NCI-H1930 (cell line): Measurements from ENCODE around the gene TOR4A.

Experiments used
- DNase-seq, 2 experiments: peaks; one replicate each; lab custom pipeline; 2025; lab: John Stamatoyannopoulos, UW

Gene TOR4A

DNA sequence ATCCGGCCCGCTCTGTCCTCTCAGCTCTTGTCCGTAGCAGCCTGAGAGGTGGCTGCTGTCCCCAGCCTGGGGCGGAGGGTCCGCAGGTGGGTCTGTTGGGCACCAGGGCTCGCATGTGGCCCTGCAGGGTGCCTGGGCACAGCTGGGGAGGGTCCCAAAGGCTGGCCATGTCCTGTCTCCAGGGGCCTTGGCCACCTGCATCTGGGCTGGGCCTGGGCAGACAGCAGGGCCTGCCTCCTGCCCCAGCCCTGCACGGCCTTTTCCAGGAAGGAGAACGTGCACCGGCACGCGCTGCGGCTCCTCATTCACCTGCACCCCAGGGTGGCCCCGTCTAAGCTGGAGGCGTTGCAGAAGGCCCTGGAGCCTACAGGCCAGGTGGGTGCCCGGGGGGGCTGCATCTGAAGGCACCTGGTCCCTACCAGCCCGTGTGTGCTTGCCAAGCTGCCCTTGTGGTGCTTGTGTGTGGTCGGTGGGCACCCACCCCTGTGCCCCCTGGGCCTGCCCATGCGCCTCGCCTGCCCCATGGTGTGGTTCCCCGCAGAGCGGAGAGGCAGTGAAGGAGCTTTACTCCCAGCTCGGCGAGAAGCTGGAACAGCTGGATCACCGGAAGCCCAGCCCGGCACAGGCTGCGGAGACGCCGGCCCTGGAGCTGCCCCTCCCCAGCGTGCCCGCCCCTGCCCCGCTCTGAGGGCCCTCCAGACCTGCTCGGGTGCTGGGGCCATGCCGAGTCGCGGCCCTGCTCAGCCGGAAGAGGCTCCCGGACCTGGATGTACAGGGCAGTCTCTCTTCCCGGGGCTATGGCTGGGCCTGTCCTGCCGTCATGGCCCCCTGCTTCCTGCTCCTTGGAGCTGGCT lies 5.1 kb upstream of the TOR4A start:
- DNase-seq: no peak

DNA sequence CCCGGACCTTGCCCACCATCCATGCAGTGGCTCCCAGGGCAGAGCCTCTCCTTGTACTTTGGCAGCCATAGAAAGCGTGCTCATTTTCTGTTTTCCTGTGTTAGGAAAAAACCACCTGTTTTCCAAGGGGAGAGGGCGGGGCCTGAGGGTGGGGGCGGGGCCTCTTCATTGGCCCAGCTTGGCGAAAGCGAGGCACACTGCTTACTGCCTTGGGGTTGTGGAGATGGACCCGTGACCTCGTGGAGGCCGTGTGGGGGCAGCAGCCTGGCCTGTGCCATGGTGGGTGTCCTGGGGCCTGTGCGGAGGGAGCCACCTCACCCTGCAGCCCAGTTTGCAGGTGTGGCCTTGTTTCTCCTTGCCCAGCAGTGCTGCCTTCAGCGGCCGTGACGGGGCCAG lies 4.4 kb upstream of the TOR4A start:
- DNase-seq: no peak

DNA sequence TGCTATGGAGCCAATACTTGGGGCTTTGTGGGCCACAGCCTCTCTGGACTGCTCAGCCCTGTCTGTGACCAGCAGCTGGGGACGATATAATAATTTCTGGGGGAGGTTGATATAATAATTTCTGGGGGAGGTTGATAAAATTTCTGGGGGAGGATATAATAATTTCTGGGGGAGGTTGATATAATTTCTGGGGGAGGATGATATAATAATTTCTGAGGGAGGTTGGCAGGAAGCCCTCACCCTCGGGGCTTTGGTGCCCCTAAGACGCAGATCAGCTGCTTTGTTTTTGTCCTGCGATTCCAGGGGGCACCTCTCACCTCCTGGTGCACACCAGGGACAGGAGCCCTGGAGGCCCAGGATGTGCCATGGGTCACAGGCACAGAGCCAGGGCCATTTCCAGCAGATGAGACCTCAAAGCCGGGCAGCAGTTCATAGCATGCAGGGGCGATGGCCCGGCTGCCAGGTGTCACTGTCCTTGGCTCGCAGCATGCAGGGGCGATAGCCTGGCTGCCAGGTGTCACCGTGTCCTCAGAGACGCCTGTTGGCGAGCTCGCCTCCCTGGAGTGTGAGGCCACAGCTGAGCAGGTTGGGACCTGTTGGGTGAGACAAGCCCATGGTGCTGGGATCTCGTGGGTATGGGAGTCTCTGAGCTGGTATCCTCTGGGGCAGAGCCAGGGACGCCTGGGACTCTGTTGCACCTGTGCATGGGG lies 3.8 kb upstream of the TOR4A start:
- DNase-seq: no peak

- DNase-seq: no peak
These were observed 2.3 kb upstream of the TOR4A start for GRCh38 chr9:137275203-137275587.

DNA sequence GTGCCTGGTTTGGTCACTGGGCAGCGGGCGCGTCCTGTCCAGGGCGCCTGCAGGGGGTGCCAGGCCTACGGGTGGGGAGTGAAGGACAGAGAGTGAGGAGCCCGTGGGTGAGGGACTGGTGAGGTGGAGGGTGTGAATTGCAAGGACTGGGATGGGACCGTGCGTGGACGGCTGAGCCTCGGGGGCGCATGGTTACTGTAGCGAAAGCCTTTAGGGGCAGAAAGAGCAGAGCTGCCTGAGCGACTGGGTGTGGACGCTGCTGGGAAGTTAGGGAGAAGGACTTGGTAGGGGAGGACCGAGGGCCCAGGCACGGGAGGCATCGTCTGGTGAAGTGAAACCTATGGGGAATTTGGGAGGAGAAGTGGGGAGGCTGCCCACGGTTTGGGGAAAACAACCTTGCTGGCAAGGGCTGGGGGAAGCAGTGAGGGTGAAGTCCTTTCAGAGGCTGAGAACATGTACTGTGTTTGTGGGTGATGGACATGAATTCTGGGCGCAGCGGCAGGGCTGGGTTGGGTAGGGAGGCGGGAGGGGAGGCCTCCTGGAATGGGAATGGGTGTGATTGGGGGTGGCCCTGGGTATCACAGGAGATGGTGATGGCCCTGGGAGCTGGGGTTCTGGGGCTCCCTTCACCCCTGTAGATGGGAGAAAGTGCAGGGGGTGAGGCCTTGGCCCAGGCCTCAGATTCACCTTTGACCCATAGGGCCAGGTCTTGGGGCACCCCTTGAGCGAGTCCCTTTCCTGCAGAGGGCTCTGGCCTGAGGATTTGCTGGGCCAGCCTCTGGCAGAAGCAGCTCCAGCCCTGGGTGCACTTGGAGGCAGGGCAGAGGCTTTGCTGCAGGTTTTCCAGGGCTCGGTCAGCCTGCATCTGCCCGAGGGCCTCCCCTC lies 1.7 kb upstream of the TOR4A start:
- DNase-seq: no peak

GRCh38 chr9:137276473-137277328 lies 825 bp upstream of the TOR4A start:
- no peak for DNase-seq

DNA sequence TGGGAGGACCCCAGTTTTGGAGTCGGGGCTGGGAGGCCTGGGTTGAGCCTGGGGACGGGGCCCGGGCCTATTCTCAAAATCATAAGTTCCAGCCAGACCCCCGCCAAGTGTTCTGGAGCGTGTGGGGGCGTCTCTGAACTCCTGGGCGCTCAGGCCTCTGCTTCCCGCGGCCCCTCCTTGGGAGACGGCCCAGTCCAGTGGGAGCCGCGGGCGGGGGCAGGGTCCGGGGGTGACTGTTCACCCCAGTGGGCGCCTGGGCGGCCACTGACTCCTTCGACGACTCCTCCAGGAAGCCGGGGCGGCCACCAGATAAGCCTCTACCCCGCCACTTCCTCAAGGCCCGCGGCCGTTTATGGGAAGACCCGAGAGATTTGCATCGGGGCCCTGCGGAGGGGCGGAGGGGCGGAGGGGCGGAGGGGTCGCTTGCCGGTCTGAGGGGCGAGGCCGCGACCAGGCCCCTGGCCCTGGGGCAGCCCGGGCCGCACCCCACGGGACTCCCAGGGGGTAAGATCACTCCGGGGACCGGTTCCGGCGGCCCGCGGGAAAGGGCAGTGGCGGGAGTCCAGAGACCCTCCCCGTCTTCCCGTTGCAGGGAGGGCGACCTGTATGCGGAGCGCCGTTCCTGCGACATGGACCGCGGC lies 655 bp downstream of the TOR4A start:
- no peak for DNase-seq

GRCh38 chr9:137278721-137279711 lies 1.5 kb downstream of the TOR4A start:
- no peak for DNase-seq

- DNase-seq: no peak
These were observed 2.4 kb downstream of the TOR4A start for GRCh38 chr9:137279741-137280473.

DNA sequence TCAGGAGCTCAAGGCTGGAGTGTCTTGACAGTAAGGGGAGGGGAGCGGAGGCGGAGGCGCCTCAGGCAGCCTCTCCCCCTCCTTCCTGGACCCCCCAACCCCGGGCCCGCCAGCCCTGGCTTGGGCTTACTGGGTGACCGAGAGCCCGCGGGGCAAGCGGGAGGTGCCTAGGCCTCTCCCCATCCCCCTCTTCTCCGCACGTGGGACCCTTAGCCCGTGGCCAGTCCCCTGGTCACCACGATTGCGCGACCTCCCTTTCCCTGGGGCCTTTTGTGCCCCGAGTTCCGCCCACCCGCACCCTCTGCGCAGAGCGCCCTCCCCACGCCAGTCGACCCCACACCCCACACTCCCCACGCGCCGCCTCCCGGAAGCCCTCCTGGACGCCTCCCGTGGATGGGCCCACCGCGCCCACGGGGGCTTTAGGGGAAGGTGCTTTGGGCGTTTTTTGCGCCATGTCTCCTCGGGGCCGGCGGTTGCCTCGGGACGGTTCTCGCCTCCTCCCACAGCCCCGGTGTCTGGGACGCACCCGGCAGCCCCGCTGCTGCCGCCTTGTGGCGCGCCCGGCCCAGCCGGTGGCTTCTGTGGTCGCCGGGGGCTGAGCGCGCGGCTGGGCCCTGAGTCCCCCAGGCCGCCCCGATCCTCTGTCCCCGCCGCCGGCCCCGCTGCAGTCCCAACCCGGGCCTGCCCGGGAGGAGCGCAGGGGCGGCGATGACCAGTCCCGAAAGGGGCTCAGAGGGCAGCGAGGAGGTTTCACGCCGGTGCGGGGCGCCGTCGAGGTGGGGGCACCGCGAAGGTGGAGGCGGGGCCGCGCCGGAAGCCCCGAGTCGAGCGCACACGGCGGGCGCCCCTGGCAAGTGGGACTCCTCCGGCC lies 3.2 kb downstream of the TOR4A start:
- peak in 1 of 2 experiments; percentile 27 for DNase-seq

DNA sequence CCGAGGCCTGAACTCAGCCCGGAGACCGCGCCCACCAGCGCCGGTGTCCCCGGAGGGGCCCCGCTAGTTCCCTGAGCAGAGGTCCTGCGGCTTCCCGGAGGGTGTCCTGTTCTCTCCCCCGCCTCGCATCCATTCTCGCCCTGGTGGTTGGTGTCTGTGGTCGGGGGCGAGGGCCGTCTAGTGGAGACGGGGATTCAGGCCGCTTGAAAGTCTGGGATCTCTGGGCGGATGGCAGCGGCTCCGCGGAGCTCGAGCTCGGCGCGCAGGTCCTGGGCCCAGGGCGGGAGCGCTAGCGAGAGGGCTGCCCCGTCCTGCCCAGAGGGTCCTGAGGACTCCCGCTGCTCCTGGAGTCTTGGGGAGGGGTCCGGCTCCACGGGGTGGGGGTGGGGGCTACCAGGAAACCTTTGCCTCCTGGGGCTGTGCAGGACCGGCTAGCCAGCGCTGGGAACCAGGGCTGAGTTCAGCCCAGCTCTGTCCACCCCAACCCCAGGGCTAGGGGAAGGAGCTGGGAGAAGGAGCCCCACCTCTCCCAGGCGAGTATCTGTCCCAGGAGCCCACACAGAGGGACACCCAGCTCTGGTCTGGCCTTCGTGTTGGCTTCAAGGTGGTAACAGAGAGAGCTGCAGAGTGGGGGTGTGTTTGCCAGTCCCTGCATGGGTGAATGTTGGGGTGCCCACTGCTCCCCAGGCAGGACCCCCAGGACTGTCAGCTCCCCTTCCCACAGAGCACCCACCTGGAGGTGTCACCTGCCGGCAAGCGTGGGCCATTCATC lies 4.0 kb downstream of the TOR4A start:
- no peak for DNase-seq

- DNase-seq: peak; percentile 63 to 65
These were observed 9.5 kb downstream of the TOR4A start for GRCh38 chr9:137286975-137287383.

GRCh38 chr9:137293094-137293481 lies 15.6 kb downstream of the TOR4A start:
- DNase-seq: no peak

DNA sequence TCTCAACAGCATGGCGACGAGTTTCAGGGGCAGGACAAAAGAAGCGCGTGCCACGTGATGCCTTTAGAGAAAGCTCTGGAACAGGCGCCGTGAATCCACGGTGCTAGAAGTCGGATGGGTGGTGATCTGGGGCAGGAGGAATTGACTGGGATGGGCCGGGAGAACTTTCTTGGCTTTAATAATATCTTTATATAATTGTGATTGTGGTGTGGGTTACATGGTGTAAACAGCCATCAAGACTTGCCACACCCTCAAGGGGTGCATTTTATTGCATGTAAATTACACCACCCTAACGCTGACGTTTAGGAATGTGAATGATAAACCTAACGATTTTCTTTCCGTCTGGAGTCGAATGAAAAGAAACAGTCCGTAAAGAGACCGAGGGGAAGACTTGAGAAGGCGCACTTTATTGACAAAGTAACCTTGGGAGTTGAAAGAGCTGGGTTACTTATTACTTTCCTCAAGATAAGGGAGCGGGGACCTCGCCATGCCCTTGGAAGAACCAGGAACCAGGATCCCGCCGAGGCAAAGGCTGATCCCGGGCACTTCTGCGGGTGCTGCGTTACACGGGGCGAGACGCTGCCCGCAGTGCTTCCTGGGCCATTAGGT lies 16.1 kb downstream of the TOR4A start:
- DNase-seq: no peak

GRCh38 chr9:137294091-137294680 lies 16.7 kb downstream of the TOR4A start:
- no peak for DNase-seq

DNA sequence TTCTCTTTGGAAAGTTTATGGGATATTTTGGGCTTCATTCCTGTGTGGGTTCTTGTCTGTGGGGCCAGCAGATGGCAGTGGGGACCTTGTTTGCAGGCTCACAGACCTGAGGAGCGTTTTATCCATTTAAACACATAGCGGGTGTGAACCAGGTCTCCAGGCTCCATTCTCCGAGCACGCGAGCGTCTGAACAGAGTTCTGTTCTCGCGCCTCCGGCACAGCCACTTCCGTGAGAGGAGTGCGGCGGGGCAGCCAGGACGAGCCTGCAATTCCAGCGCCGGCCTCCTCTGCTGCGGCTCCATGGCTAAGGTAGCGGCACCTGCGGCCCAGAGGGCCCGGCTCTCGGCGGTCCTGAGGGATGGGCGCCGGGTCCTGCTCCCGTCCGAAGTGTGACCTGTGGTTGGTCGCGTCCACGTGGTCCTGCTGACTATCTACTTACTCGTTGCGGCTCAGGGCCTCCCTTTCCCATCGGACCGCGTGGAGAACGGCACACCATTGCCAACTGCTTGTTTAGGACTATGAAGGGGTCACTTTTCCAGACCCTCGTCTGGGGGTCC lies 17.2 kb downstream of the TOR4A start:
- no peak for DNase-seq
